Hepatocyte (in vitro differentiated cells): ENCODE data around the gene IL21R.
"Not testable (repeated sequence)": the region's sequence is repeated elsewhere in the genome, so short reads cannot be mapped to it uniquely, and the experiment has no call there.

ENCODE experiments used
- EZH2 ChIP-seq: fragments of 200-600 bp; sonication (generic); IDR thresholded peaks from 2 replicates; pipeline ENCODE4 v1.6.1; 2016; ENCODE audit warnings: antibody characterized with exemption, mild to moderate bottlenecking, borderline replicate concordance
- EZH2phosphoT487 ChIP-seq: fragments of 200-600 bp; sonication (generic); IDR thresholded peaks from one replicate; pipeline ENCODE4 v1.6.1; 2018; ENCODE audit warnings: antibody characterized with exemption, mild to moderate bottlenecking, low read depth, moderate library complexity; ENCODE audit not compliant: unreplicated experiment, severe bottlenecking
- TF ChIP-seq, protein P1 (sequence below): fragments of 200-600 bp; sonication (generic); IDR thresholded peaks from 2 replicates; pipeline ENCODE4 v1.5.1; 2016; ENCODE audit warnings: antibody characterized with exemption, mild to moderate bottlenecking; ENCODE audit not compliant: poor library complexity

DNA sequence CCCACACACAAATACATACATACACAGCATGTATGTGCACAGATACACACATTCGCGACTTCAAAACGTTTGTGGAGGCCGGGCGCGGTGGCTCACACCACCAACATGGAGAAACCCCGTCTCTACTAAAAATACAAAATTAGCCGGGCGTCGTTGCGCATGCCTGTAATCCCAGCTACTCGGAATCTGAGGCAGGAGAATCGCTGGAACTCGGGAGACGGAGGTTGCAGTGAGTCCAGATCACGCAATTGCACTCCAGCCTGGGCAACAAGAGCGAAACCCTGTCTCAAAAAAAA, 55.6 kb downstream of the IL21R start:
- TF ChIP-seq, protein P1, sequence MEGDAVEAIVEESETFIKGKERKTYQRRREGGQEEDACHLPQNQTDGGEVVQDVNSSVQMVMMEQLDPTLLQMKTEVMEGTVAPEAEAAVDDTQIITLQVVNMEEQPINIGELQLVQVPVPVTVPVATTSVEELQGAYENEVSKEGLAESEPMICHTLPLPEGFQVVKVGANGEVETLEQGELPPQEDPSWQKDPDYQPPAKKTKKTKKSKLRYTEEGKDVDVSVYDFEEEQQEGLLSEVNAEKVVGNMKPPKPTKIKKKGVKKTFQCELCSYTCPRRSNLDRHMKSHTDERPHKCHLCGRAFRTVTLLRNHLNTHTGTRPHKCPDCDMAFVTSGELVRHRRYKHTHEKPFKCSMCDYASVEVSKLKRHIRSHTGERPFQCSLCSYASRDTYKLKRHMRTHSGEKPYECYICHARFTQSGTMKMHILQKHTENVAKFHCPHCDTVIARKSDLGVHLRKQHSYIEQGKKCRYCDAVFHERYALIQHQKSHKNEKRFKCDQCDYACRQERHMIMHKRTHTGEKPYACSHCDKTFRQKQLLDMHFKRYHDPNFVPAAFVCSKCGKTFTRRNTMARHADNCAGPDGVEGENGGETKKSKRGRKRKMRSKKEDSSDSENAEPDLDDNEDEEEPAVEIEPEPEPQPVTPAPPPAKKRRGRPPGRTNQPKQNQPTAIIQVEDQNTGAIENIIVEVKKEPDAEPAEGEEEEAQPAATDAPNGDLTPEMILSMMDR, result not testable (repeated sequence)
- not testable (repeated sequence) for TF ChIP-seq EZH2, EZH2phosphoT487
